Neutrophil (primary cell): ENCODE measurements around the gene MGAT4A.
"Not testable (repeated sequence)": the region's sequence is repeated elsewhere in the genome, so short reads cannot be mapped to it uniquely, and the experiment has no call there.

Experiments
- H3K27ac ChIP-seq: fragments of 200-600 bp; sonication (generic); 2 replicates; pipeline ENCODE4 v1.5.1; 2016; ENCODE audit warnings: mild to moderate bottlenecking, moderate library complexity
- H3K27me3 ChIP-seq: fragments of 200-600 bp; sonication (generic); 2 replicates; pipeline ENCODE4 v1.6.0; 2016; ENCODE audit warnings: mild to moderate bottlenecking
- H3K36me3 ChIP-seq: fragments of 200-600 bp; sonication (generic); 2 replicates; pipeline ENCODE4 v1.5.1; 2017
- H3K4me1 ChIP-seq, 2 experiments: fragments of 200-600 bp in 1 of 2; sonication (generic) in 1 of 2; 1 replicate in 1 of 2; 2 replicates in 1 of 2; pipeline versions ENCODE4 v1.5.1 to v1.6.1; 2013 to 2016; ENCODE audit warnings: low read depth in 1 of 2, low read length in 1 of 2, mild to moderate bottlenecking in 1 of 2, moderate library complexity in 1 of 2; ENCODE audit not compliant: control insufficient read depth in 1 of 2, insufficient read depth in 1 of 2
- H3K4me3 ChIP-seq, 2 experiments: fragments of 200-600 bp in 1 of 2; sonication (generic) in 1 of 2; 1 replicate in 1 of 2; 2 replicates in 1 of 2; pipeline ENCODE4 v1.5.1; 2013 to 2016; ENCODE audit warnings: low read depth in 1 of 2, low read length in 1 of 2, mild to moderate bottlenecking in 1 of 2, moderate library complexity in 1 of 2
- H3K9me3 ChIP-seq: fragments of 200-600 bp; sonication (generic); 2 replicates; pipeline ENCODE4 v1.5.1; 2016
- TF ChIP-seq, protein P1 (sequence below): fragments of 200-600 bp; sonication (generic); IDR thresholded peaks from 2 replicates; pipeline ENCODE4 v1.5.1; 2016; ENCODE audit warnings: antibody characterized with exemption

Gene MGAT4A

GRCh38 chr2:98729652-98730051, 1.3 kb downstream of the MGAT4A start:
- H3K27me3 ChIP-seq, result no peaks in the 10 kb centered on the region
- TF ChIP-seq, protein P1, sequence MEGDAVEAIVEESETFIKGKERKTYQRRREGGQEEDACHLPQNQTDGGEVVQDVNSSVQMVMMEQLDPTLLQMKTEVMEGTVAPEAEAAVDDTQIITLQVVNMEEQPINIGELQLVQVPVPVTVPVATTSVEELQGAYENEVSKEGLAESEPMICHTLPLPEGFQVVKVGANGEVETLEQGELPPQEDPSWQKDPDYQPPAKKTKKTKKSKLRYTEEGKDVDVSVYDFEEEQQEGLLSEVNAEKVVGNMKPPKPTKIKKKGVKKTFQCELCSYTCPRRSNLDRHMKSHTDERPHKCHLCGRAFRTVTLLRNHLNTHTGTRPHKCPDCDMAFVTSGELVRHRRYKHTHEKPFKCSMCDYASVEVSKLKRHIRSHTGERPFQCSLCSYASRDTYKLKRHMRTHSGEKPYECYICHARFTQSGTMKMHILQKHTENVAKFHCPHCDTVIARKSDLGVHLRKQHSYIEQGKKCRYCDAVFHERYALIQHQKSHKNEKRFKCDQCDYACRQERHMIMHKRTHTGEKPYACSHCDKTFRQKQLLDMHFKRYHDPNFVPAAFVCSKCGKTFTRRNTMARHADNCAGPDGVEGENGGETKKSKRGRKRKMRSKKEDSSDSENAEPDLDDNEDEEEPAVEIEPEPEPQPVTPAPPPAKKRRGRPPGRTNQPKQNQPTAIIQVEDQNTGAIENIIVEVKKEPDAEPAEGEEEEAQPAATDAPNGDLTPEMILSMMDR, result no peak
- peaks cover 62 to 73% of the 10 kb centered on the region in 2 experiments for H3K4me1 ChIP-seq
- peak overlapping the region; percentile 84 for H3K27ac ChIP-seq
- peak overlapping the region; percentile 81 to 85 for H3K4me3 ChIP-seq
- peaks cover 10% of the 10 kb centered on the region for H3K36me3 ChIP-seq
- H3K9me3 ChIP-seq, result no peaks in the 10 kb centered on the region

GRCh38 chr2:98728088-98728718, 2.7 kb downstream of the MGAT4A start:
- H3K27ac ChIP-seq, result peak overlapping the region; percentile 28
- not testable (repeated sequence) for H3K27me3 ChIP-seq, H3K4me3 ChIP-seq, H3K9me3 ChIP-seq
- H3K36me3 ChIP-seq, result peaks cover 17% of the 10 kb centered on the region
- peaks cover 53 to 60% of the 10 kb centered on the region in 2 experiments for H3K4me1 ChIP-seq

- TF ChIP-seq, protein P1, result no peak
- Histone ChIP-seq H3K9me3 (no peaks in the 10 kb centered on the region), H3K27me3 (no peaks in the 10 kb centered on the region), H3K4me1 (peaks cover 52 to 53% of the 10 kb centered on the region in 2 experiments), H3K27ac (peak overlapping the region; percentile 28), H3K36me3 (peaks cover 22% of the 10 kb centered on the region), H3K4me3 (no peak overlapping the region)
Measured at GRCh38 chr2:98727369-98728087, 3.4 kb downstream of the MGAT4A start.

GRCh38 chr2:98726735-98727368, 4.1 kb downstream of the MGAT4A start:
- Histone ChIP-seq H3K36me3 (peaks cover 22% of the 10 kb centered on the region), H3K4me3 (no peak overlapping the region), H3K4me1 (peaks cover 50 to 51% of the 10 kb centered on the region in 2 experiments), H3K27ac (peak overlapping the region; percentile 28), H3K9me3 (no peaks in the 10 kb centered on the region), H3K27me3 (no peaks in the 10 kb centered on the region)
- TF ChIP-seq, protein P1, result no peak

DNA sequence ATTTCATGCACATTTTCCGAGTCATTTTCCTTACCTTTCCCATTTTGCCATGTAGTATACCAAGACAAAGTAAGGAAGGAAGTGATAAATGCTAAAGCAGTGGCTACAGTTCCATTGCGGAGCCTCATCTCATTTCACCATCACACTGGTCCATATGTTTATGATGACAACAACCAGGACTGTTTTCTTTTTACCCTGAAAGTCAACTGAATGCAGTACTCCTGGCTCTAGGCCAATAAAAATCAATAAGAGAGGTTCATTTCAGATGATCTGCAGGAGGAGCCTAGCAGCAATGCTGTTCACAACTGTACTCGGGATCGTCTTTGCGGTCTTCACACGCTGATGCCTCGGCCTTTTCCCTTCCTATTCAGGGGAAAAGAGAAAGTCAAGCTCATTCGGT, 4.7 kb downstream of the MGAT4A start:
- TF ChIP-seq, protein P1, result no peak
- H3K27ac ChIP-seq, result peak overlapping the region; percentile 13
- peaks cover 22% of the 10 kb centered on the region for H3K36me3 ChIP-seq
- peaks cover 46% of the 10 kb centered on the region in 2 experiments for H3K4me1 ChIP-seq
- no peak overlapping the region for H3K4me3 ChIP-seq
- H3K27me3 ChIP-seq, result no peaks in the 10 kb centered on the region
- H3K9me3 ChIP-seq, result no peaks in the 10 kb centered on the region

DNA sequence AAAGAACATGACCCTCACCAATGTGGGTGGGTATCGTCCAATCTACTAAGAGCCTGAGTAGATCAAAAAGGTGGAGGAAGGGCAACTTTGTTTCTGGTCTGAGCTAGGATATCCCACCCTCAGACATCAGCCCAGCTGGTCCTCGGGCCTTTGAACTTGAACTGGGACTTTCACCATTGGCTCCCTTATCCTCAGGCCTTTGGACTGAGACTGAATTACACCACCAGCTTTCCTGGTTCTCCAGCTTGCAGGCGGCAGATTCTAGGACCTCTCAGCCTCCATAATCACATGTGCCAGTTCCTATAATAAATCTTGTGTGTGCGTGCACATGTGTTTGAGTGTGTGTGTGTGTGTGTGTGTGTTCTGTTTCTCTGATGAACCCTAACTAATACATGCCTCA, 10.6 kb downstream of the MGAT4A start:
- Histone ChIP-seq H3K36me3 (peaks cover 28% of the 10 kb centered on the region), H3K9me3 (no peaks in the 10 kb centered on the region), H3K4me3 (no peak overlapping the region), H3K4me1 (peaks cover 5 to 7% of the 10 kb centered on the region in 2 experiments), H3K27ac (no peak overlapping the region), H3K27me3 (no peaks in the 10 kb centered on the region)
- TF ChIP-seq, protein P1, result no peak
